Suprapubic skin (tissue), 4 donors: ENCODE results near the gene CDC20B.

Experiments used
- CTCF ChIP-seq, 2 donors: fragments of 200-600 bp in 1 of 2; fragments of 450-650 bp in 1 of 2; sonication (generic) in 1 of 2; IDR thresholded peaks; one replicate each; pipeline ENCODE4 v1.5.1; 2016 to 2019; ENCODE audit warnings: antibody characterized with exemption in 2 of 2, mild to moderate bottlenecking in 1 of 2, moderate library complexity in 1 of 2
- EP300 ChIP-seq: sonication (generic); formaldehyde crosslinking; IDR thresholded peaks from one replicate; pipeline ENCODE4 v1.6.1; 2017; ENCODE audit warnings: antibody characterized with exemption
- POLR2A ChIP-seq, 2 donors: fragments of 450-650 bp; IDR thresholded peaks; one replicate each; pipeline ENCODE4 v1.6.1; 2017; ENCODE audit warnings: antibody characterized with exemption in 2 of 2, mild to moderate bottlenecking in 2 of 2, moderate library complexity in 2 of 2
- POLR2AphosphoS5 ChIP-seq, 3 donors: sonication (generic); formaldehyde crosslinking; IDR thresholded peaks; one replicate each; pipeline ENCODE4 v1.6.1; 2017; ENCODE audit warnings: antibody characterized with exemption in 3 of 3

GRCh38 chr5:55108661-55109060, 64.3 kb downstream of the CDC20B start:
- TF ChIP-seq CTCF (IDR thresholded peaks at IDR 0.05) (no peak), EP300 (no peak), POLR2A (IDR thresholded peaks at IDR 0.05) (no peak), POLR2AphosphoS5 (IDR thresholded peaks at IDR 0.05) (no peak)
